Esophagus muscularis mucosa (tissue), 4 donors: ENCODE results near the gene TMEM161A.

Experiments used
- EP300 ChIP-seq: sonication (generic); formaldehyde crosslinking; IDR thresholded peaks from one replicate; pipeline ENCODE4 v1.6.1; 2017; ENCODE audit warnings: antibody characterized with exemption
- POLR2A ChIP-seq: fragments of 450-650 bp; IDR thresholded peaks from one replicate; pipeline ENCODE4 v1.6.1; 2017; ENCODE audit warnings: antibody characterized with exemption, moderate library complexity, mild to moderate bottlenecking, low read depth
- TF ChIP-seq, protein P1 (sequence below), 3 experiments: fragments of 200-600 bp in 2 of 3; fragments of 450-650 bp in 1 of 3; sonication (generic) in 2 of 3; IDR thresholded peaks; one replicate each; pipeline ENCODE4 v1.5.1; 2017 to 2019; ENCODE audit warnings: antibody characterized with exemption in 3 of 3, mild to moderate bottlenecking in 2 of 3, moderate library complexity in 1 of 3

GRCh38 chr19:19071897-19072296, 66.4 kb downstream of the TMEM161A start:
- TF ChIP-seq, protein P1, sequence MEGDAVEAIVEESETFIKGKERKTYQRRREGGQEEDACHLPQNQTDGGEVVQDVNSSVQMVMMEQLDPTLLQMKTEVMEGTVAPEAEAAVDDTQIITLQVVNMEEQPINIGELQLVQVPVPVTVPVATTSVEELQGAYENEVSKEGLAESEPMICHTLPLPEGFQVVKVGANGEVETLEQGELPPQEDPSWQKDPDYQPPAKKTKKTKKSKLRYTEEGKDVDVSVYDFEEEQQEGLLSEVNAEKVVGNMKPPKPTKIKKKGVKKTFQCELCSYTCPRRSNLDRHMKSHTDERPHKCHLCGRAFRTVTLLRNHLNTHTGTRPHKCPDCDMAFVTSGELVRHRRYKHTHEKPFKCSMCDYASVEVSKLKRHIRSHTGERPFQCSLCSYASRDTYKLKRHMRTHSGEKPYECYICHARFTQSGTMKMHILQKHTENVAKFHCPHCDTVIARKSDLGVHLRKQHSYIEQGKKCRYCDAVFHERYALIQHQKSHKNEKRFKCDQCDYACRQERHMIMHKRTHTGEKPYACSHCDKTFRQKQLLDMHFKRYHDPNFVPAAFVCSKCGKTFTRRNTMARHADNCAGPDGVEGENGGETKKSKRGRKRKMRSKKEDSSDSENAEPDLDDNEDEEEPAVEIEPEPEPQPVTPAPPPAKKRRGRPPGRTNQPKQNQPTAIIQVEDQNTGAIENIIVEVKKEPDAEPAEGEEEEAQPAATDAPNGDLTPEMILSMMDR (IDR thresholded peaks at IDR 0.05) = no peak
- TF ChIP-seq POLR2A (no peak), EP300 (no peak)
